HG03066 (cell line): ENCODE results near the gene ESYT3.

Experiments used
- ATAC-seq: cut with Tn5 transposase; IDR thresholded peaks from one replicate; pipeline ENCODE4 v1.9.1; 2021; ENCODE audit warnings: low read depth; ENCODE audit not compliant: unreplicated experiment

ESYT3 gene, protein sequence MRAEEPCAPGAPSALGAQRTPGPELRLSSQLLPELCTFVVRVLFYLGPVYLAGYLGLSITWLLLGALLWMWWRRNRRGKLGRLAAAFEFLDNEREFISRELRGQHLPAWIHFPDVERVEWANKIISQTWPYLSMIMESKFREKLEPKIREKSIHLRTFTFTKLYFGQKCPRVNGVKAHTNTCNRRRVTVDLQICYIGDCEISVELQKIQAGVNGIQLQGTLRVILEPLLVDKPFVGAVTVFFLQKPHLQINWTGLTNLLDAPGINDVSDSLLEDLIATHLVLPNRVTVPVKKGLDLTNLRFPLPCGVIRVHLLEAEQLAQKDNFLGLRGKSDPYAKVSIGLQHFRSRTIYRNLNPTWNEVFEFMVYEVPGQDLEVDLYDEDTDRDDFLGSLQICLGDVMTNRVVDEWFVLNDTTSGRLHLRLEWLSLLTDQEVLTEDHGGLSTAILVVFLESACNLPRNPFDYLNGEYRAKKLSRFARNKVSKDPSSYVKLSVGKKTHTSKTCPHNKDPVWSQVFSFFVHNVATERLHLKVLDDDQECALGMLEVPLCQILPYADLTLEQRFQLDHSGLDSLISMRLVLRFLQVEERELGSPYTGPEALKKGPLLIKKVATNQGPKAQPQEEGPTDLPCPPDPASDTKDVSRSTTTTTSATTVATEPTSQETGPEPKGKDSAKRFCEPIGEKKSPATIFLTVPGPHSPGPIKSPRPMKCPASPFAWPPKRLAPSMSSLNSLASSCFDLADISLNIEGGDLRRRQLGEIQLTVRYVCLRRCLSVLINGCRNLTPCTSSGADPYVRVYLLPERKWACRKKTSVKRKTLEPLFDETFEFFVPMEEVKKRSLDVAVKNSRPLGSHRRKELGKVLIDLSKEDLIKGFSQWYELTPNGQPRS

DNA sequence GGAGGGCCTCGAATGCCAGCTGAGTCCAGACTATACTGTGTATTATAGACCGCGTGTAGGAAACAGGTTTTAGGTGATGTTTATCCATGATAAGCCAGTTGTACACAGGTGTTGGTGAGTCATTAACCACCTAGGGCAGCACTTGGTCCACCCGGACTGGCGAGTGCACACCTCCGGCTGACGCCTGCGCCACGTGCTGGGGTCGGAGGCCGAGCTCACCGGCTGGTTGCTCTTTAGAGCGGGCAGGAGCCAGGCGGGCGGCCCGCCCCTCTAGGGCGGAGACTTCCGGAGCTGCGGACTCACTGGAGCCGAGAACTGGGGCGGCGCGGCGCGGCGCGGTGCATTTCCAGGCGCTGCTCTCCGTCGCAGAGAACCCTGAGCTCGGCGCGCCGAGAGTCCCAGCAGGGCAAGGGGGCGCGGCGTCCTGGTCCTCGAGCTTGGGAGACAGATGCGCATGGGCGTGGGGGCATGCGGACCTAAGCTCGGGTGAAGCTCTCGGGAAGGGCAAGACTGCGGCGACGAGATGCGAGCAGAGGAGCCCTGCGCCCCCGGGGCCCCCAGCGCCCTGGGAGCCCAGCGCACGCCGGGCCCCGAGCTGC lies at the start of gene ESYT3:
Gene ESYT3, plus strand, starts transcription at position 341 of the 599 bp plus-strand sequence. Its CDS starts 183 bp downstream, at position 524.
- ATAC-seq = no peak

DNA sequence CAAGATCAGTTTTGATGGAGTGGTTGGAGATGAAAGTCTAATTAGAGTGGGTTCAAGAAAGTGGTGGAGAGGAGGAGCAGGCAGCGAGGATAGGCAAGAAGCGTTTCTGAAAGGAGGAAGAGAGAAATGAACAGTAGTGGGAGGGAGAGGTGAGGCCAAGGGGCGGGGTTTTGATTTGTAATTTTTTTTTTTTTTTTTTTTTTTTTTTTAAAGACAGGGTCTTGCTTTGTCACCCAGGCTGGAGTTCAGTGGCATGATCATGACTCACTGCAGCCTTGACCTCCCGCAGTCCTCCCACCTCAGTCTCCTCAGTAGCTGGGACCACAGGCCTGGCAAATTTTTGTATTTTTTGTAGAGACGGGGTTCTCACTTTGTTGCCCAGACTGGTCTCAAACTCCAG lies 49.4 kb upstream of the ESYT3 start:
- no peak for ATAC-seq

- no peak for ATAC-seq
Observed at GRCh38 chr3:138389144-138389601, 45.2 kb upstream of the ESYT3 start.

GRCh38 chr3:138389841-138390581 lies 44.4 kb upstream of the ESYT3 start:
- ATAC-seq = no peak

DNA sequence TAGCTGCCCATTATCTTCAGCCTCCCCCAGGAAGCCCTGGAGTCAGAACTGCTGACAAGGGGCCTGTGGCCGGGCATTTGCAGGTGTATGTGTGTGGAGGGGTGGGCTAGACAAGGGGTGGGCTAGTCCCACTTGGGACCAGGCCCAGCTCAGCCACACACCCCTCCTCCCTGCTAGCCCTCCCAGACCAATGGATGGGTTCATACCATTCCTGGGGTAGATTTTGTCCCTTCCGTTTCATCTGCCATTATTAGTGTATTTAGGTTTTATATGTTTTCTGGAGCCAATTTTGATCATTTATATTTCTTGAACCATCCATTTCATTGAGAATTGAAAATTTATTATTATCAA lies 43.9 kb upstream of the ESYT3 start:
- ATAC-seq = no peak

- ATAC-seq = no peak
Observed at GRCh38 chr3:138394156-138394555, 40.3 kb upstream of the ESYT3 start.

GRCh38 chr3:138394686-138395085 lies 39.7 kb upstream of the ESYT3 start:
- ATAC-seq = no peak

GRCh38 chr3:138395865-138396751 lies 38.3 kb upstream of the ESYT3 start:
- no peak for ATAC-seq

DNA sequence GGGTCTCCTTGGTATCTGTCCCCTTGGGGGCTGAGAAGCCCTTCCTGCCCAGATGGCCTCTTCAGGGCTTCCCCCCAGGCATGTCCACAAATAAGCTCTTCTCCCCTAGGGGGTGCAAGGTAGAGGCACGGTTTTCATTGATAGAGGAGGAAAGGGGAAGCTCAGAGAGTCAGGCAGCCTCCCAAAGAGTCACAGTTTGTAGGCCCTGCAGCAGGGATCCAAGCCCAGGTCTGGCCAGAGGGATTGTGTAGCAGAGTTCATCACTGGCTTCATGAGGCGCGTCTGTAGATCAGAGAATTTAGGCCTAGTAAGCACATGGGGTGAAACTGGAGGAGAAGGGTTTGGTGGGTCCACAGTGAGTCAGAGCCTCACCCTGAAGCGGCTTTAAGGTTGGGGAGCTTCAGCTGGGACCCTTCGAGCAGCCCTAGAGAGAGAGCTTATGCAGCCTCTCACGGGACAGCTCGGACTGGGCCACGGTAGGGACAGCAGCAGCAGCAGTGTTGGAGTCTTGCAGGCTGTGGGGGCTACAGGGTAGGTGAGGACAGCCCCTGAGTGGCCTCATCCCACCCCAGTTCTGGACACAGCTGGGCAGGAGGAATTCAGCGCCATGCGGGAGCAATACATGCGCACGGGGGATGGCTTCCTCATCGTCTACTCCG lies 37.5 kb upstream of the ESYT3 start:
- ATAC-seq = no peak

DNA sequence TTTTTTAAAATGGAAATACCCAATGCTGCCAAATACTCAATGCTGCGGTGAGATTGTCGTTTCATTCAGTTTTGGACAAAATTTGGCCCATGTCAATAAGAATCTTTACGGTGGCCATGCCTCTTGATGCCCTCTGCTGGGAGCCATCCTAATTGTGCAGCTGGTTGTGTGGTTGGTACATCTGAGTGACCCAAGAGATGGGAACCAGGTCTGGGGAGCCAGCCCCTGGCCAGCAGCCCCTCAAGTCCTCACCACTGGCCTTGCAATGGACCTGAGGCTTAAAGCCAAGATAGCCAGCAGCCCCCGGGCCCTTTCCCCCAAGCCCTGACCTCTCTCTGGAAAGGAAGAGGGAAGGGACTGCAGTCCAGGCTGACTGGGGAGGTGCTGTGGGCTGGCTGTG lies 36.4 kb upstream of the ESYT3 start:
- ATAC-seq = no peak

DNA sequence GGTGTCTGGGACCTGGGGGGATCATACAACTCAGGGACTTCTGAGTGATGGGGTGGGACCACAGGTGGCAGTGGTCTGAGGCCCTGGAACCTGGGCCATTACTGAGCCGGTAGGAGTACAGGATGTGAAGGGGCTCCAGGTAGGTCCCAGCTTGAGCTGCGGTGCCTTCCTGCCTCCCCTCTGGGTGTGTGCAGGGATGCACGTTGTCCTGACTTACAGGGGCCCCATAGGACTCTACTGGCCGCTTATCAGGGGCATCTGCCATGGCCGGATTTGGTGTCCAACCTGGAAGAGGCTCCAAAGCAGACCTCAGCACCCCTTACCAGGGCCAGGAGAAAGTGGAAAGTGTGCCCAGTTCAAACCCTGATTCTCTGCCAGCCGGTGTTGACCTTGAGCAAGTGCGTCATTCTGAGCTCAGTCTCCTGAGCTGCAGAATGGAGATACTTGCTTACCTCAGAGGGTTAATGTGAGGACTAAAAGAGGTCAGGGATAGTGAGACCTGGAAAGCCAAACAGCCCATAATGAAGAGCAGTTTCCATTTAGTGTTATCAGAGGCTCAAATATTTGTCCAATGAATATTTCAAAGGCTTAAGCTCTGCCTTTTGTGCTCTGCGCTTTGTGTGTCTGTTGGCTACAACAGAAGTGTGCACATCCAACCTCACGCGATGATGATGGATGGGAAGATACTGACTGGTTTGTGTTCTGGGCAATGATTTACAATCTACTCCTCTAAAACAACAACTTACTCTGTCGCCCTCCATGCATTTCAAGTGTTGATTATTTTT lies 35.4 kb upstream of the ESYT3 start:
- ATAC-seq = no peak

DNA sequence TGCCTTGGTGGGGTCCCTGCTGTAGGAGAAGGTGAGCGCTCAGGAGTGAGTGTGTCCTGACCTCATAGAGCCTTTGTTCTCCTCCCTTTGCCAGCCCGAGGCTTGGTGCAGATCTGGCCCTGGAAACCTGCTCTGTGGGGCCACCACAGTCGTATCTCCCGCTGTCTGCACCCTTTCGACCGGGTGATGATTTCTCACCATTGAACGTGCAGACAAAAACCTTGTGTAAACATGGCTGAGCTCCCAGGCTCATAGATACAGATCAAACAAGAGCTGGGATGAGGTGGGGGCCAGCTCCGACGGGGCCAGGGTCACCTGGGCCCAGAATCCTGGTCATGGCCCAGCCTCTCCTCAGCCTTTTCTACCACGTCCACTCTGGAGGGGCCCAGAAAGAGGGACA lies 34.6 kb upstream of the ESYT3 start:
- ATAC-seq = no peak

GRCh38 chr3:138400651-138401070 lies 33.8 kb upstream of the ESYT3 start:
- no peak for ATAC-seq

DNA sequence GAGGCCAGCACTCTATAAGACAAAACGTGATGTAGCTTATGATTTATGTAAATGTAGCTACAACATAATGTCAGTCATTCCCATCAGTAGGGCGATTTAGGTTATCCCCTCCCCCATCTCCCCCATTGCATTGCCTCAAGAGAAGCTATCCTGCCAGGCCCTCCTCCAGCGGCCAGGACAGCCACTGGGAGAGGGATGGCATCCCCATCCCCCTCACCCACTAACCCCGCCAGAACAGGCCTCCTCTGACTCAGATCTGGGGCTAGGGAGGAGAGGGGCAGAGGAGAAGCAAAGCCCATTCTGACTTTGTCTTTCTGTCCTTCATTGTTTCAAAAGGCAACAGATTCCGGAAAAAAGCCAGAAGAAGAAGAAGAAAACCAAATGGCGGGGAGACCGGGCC lies 32.6 kb upstream of the ESYT3 start:
- ATAC-seq = no peak

- no peak for ATAC-seq
Observed at GRCh38 chr3:138404121-138404520, 30.3 kb upstream of the ESYT3 start.

DNA sequence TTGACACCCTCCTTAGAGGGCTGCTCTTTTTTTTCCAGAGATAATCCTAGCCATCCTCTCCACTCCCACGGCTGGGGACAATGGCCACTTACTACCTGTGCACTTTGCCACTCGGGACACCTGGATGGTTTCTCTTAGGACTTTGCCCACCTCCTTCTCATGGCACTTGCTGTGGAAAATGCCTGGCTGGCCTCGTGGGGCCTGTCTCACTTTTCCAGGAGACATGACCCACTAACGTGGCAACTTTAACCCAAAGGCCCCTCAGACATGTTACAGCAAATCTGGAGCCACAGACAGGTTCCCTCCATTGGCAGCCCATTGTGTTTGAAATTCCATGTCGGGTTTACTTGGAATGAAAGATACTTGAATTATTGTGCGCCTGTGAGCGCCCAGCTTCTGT lies 29.4 kb upstream of the ESYT3 start:
- no peak for ATAC-seq

DNA sequence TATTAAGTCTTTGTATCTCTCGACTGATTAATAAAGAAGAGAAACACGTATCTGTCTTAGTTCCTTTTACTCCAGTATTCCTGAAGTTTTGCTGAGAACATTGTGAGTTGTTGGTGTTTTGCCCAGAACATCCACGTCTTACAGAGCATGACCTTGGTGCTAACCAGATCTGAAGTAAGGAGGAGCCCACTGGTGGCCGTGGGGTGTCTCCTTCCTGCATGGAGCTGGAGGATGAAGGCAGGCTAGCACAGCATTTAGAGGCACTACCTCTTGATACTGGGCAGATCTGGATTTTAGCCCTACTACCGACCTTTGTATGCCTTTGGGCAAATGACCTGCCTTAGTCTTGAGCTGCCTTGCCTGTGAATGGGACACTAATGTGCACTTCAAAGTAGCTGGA lies 28.9 kb upstream of the ESYT3 start:
- no peak for ATAC-seq

DNA sequence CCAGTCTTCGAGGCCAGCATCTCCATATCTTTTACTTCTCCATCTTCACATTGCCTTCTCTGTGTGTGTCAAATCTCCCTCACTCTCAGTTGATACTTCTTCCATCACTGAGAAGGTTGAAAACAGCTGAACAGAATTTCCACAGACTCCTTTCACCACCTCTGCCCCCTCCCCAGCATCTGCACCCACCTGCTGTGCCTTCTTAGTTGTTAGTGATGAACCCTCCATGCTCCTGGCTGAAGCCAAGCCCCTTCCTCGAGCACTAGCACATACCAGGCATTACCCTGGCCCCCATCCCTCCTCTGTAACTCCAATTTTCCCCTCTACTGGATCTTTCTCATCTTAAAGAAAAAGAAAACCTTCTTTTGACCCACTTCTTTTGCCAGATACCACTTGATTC lies 27.8 kb upstream of the ESYT3 start:
- no peak for ATAC-seq
